ENCODE results near the gene RBKS. TPM values are rescaled to one million over a fixed set of nuclear protein-coding genes. Genes with fewer than 3 reads are reported as not detected.

The RBKS gene
- total RNA-seq, 4 donors from 2014 or later: 0.63 to 5.8 (median 2.5) TPM

GRCh38 chr2:27805180-27805579, 85.0 kb downstream of the RBKS start:
- intact Hi-C loops (cut with DNase I): loop anchor here (5.0 kb wide), 1 partner anchor 82 kb away; no protein-coding TSS in a partner anchor
- DNase-seq (ENCODE audit: extremely low spot score): no peak
- TF ChIP-seq CTCF (IDR thresholded peaks at IDR 0.05) (no peak), EP300 (IDR thresholded peaks at IDR 0.05) (no peak), POLR2AphosphoS5 (IDR thresholded peaks at IDR 0.05) (no peak), POLR2A (IDR thresholded peaks at IDR 0.05; ENCODE audit: low read depth) (no peak)
- Histone ChIP-seq H3K4me1 (peaks cover 19 to 46% (median 23%) of the 10 kb centered on the region in 4 donors), H3K27ac (replicated peaks in 1 of 4) (no peak overlapping the region), H3K36me3 (no peaks in the 10 kb centered on the region), H3K27me3 (no peaks in the 10 kb centered on the region), H3K4me3 (no peak overlapping the region), H3K9me3 (no peaks in the 10 kb centered on the region)
- WGBS: 63% methylated on average over 3 of the region's 3 CpGs

GRCh38 chr2:27804146-27804545, 86.0 kb downstream of the RBKS start:
- H3K4me1 ChIP-seq: peaks cover 20 to 46% (median 27%) of the 10 kb centered on the region in 4 donors
- DNase-seq (ENCODE audit: extremely low spot score): no peak
- H3K27me3 ChIP-seq: no peaks in the 10 kb centered on the region
- no peaks in the 10 kb centered on the region for H3K9me3 ChIP-seq
- intact Hi-C loops (cut with DNase I): no loop called here
- H3K27ac ChIP-seq (replicated peaks in 1 of 4): peak overlapping the region in 1 of 4 donors; percentile 58
- no peaks in the 10 kb centered on the region for H3K36me3 ChIP-seq
- no peak overlapping the region for H3K4me3 ChIP-seq
- no peak for TF ChIP-seq CTCF (IDR thresholded peaks at IDR 0.05)
- TF ChIP-seq EP300 (IDR thresholded peaks at IDR 0.05): no peak
- no peak for TF ChIP-seq POLR2AphosphoS5 (IDR thresholded peaks at IDR 0.05)
- TF ChIP-seq POLR2A (IDR thresholded peaks at IDR 0.05; ENCODE audit: low read depth): no peak

GRCh38 chr2:27803046-27803445, 87.1 kb downstream of the RBKS start:
- no peak for DNase-seq (ENCODE audit: extremely low spot score)
- WGBS: 96% methylated on average over 2 of the region's 2 CpGs
- no peaks in the 10 kb centered on the region for H3K9me3 ChIP-seq
- no peak overlapping the region for H3K4me3 ChIP-seq
- no peaks in the 10 kb centered on the region for H3K27me3 ChIP-seq
- H3K27ac ChIP-seq (replicated peaks in 1 of 4): peak overlapping the region in 3 of 4 donors; percentile 55 to 61 (median 58)
- intact Hi-C loops (cut with DNase I): no loop called here
- no peaks in the 10 kb centered on the region for H3K36me3 ChIP-seq
- TF ChIP-seq POLR2A (IDR thresholded peaks at IDR 0.05; ENCODE audit: low read depth) (no peak), POLR2AphosphoS5 (IDR thresholded peaks at IDR 0.05) (no peak), EP300 (IDR thresholded peaks at IDR 0.05) (no peak), CTCF (IDR thresholded peaks at IDR 0.05) (no peak)
- H3K4me1 ChIP-seq: peaks cover 29 to 54% (median 36%) of the 10 kb centered on the region in 4 donors

GRCh38 chr2:27802547-27802946, 87.6 kb downstream of the RBKS start:
- DNase-seq (ENCODE audit: extremely low spot score): no peak
- Histone ChIP-seq H3K4me3 (no peak overlapping the region), H3K27me3 (no peaks in the 10 kb centered on the region), H3K27ac (replicated peaks in 1 of 4) (peak overlapping the region in 3 of 4 donors; percentile 55 to 61 (median 58)), H3K4me1 (peaks cover 33 to 59% (median 40%) of the 10 kb centered on the region in 4 donors), H3K9me3 (no peaks in the 10 kb centered on the region), H3K36me3 (no peaks in the 10 kb centered on the region)
- WGBS: 88% methylated on average over 6 of the region's 6 CpGs
- TF ChIP-seq POLR2AphosphoS5 (IDR thresholded peaks at IDR 0.05) (peak in 1 of 2 donors; percentile 50), CTCF (IDR thresholded peaks at IDR 0.05) (no peak), POLR2A (IDR thresholded peaks at IDR 0.05; ENCODE audit: low read depth) (no peak), EP300 (IDR thresholded peaks at IDR 0.05) (no peak)
- intact Hi-C loops (cut with DNase I): no loop called here

- H3K27me3 ChIP-seq: no peaks in the 10 kb centered on the region
- no peak for DNase-seq (ENCODE audit: extremely low spot score)
- intact Hi-C loops (cut with DNase I): no loop called here
- TF ChIP-seq POLR2AphosphoS5 (IDR thresholded peaks at IDR 0.05) (no peak), CTCF (IDR thresholded peaks at IDR 0.05) (no peak), POLR2A (IDR thresholded peaks at IDR 0.05; ENCODE audit: low read depth) (no peak), EP300 (IDR thresholded peaks at IDR 0.05) (no peak)
- H3K36me3 ChIP-seq: no peaks in the 10 kb centered on the region
- no peak overlapping the region for H3K4me3 ChIP-seq
- H3K4me1 ChIP-seq: peaks cover 50 to 74% (median 56%) of the 10 kb centered on the region in 4 donors
- H3K9me3 ChIP-seq: no peaks in the 10 kb centered on the region
- H3K27ac ChIP-seq (replicated peaks in 1 of 4): peak overlapping the region; percentile 86 to 94 (median 89)
- 85% methylated on average over 6 of the region's 6 CpGs for WGBS
Measured at GRCh38 chr2:27800856-27801255, 89.3 kb downstream of the RBKS start.

All from esophagus muscularis mucosa (tissue), 4 donors.